H1 (cell line): ENCODE measurements around the gene MAP7. TPM values are rescaled to one million over a fixed set of nuclear protein-coding genes. Genes with fewer than 3 reads are reported as not detected.
A peak's percentile ranks its signal among the peaks of the same experiment; 100 is the strongest.

ENCODE experiments used
- CTCF ChIA-PET: fragments of 300-600 bp; sonication (Branson Sonifier 250); formaldehyde crosslinking; loops from one replicate; lab custom pipeline; 2021; ENCODE audit not compliant: partially characterized antibody; lab: Charles Lee
- POLR2A ChIA-PET: fragments of 300-600 bp; sonication (Branson Sonifier 250); formaldehyde crosslinking; loops from one replicate; lab custom pipeline; 2021; ENCODE audit warnings: inconsistent platforms; ENCODE audit not compliant: partially characterized antibody; lab: Charles Lee
- DNase-seq, 2 experiments: peaks; one replicate each; pipeline versions ENCODE4 v3.0.0 to v3.0.0-alpha.2; 2010 to 2022; ENCODE audit warnings: low spot score in 2 of 2, low read depth in 1 of 2, mixed read lengths in 1 of 2
- FAIRE-seq: peaks from 2 replicates; lab custom pipeline; 2011; peaks lifted over from hg19 to GRCh38; lab: Jason Lieb, UNC
- H2AFZ ChIP-seq: 2 replicates; pipeline ENCODE4 v1.8.1; 2012; ENCODE audit warnings: low read length, inconsistent platforms
- H2AK5ac ChIP-seq: 2 replicates; pipeline ENCODE4 v1.6.1; 2013; ENCODE audit warnings: low read depth, low read length
- H2BK120ac ChIP-seq: replicated peaks from 2 replicates; pipeline ENCODE3; 2013; ENCODE audit warnings: low read depth, low read length, inconsistent platforms
- H2BK12ac ChIP-seq: 2 replicates; pipeline ENCODE4 v1.6.1; 2013; ENCODE audit warnings: low read depth, low read length
- H2BK15ac ChIP-seq: 2 replicates; pipeline ENCODE4 v1.6.1; 2013; ENCODE audit warnings: low read length
- H2BK20ac ChIP-seq: 2 replicates; pipeline ENCODE4 v1.6.1; 2013; ENCODE audit warnings: low read length
- H2BK5ac ChIP-seq: 2 replicates; pipeline ENCODE4 v1.6.1; 2013; ENCODE audit warnings: low read depth, low read length
- H3K14ac ChIP-seq: 2 replicates; pipeline ENCODE4 v1.6.1; 2013; ENCODE audit warnings: inconsistent platforms; ENCODE audit not compliant: insufficient read length
- H3K18ac ChIP-seq: 2 replicates; pipeline ENCODE4 v1.6.1; 2013; ENCODE audit warnings: low read length; ENCODE audit errors: extremely low read depth
- H3K23ac ChIP-seq: 2 replicates; pipeline ENCODE4 v1.6.1; 2013; ENCODE audit warnings: inconsistent platforms; ENCODE audit not compliant: insufficient read length
- H3K23me2 ChIP-seq: 2 replicates; pipeline ENCODE4 v1.6.1; 2013; ENCODE audit warnings: low read depth, low read length
- H3K27ac ChIP-seq: 2 replicates; pipeline ENCODE4 v1.6.1; 2011; ENCODE audit warnings: low read depth, low read length, inconsistent platforms
- H3K27me3 ChIP-seq, 4 experiments: replicated peaks in 1 of 4; 1 replicate in 1 of 4; 2 replicates in 3 of 4; pipeline versions ENCODE4 v1.6.1 to v1.8.1; 2011 to 2013; ENCODE audit warnings: low read length in 3 of 4, mild to moderate bottlenecking in 3 of 4, inconsistent platforms in 2 of 4, mixed read lengths in 2 of 4, moderate library complexity in 1 of 4; ENCODE audit not compliant: control insufficient read depth in 3 of 4, insufficient read depth in 3 of 4; ENCODE audit errors: extremely low read depth in 1 of 4
- H3K36me3 ChIP-seq, 4 experiments: 2 replicates each; pipeline versions ENCODE4 v1.6.1 to v1.8.1; 2011 to 2013; ENCODE audit warnings: mild to moderate bottlenecking in 4 of 4, low read length in 3 of 4, moderate library complexity in 2 of 4, control low read depth in 1 of 4, inconsistent platforms in 1 of 4; ENCODE audit not compliant: insufficient read depth in 4 of 4, control insufficient read depth in 2 of 4
- H3K4ac ChIP-seq: replicated peaks from 2 replicates; pipeline ENCODE3; 2013; ENCODE audit warnings: low read length, low read depth, mixed read lengths, inconsistent platforms; ENCODE audit not compliant: insufficient read length
- H3K4me1 ChIP-seq, 4 experiments: replicated peaks in 1 of 4; 1 replicate in 1 of 4; 2 replicates in 3 of 4; pipeline versions ENCODE4 v1.6.1 to v1.8.1; 2011 to 2013; ENCODE audit warnings: low read length in 3 of 4, inconsistent platforms in 2 of 4, mixed read lengths in 1 of 4; ENCODE audit not compliant: insufficient read depth in 4 of 4, control insufficient read depth in 3 of 4
- H3K4me2 ChIP-seq, 2 experiments: 2 replicates each; pipeline versions ENCODE4 v1.6.1 to v1.8.1; 2011 to 2013; ENCODE audit warnings: low read depth in 2 of 2, low read length in 2 of 2, control low read depth in 1 of 2, inconsistent platforms in 1 of 2, mild to moderate bottlenecking in 1 of 2; ENCODE audit not compliant: insufficient read depth in 1 of 2
- H3K4me3 ChIP-seq, 4 experiments: fragments of 200-600, 300-600 bp in 1 of 4; sonication (generic), shearing (Covaris generic), sonication (Bioruptor Twin) in 1 of 4; 2 replicates each; pipeline versions ENCODE4 v1.5.1 to v1.8.1; 2011 to 2016; ENCODE audit warnings: low read length in 4 of 4, low read depth in 3 of 4, control low read depth in 2 of 4, inconsistent platforms in 2 of 4, mild to moderate bottlenecking in 2 of 4, mixed read lengths in 1 of 4, moderate library complexity in 1 of 4; ENCODE audit not compliant: insufficient read depth in 2 of 4; ENCODE audit errors: extremely low read depth in 1 of 4
- H3K56ac ChIP-seq: replicated peaks from 2 replicates; pipeline ENCODE3; 2013; ENCODE audit warnings: low read depth, mild to moderate bottlenecking, mixed read lengths, low read length, inconsistent platforms; ENCODE audit not compliant: insufficient read length
- H3K79me1 ChIP-seq: 2 replicates; pipeline ENCODE4 v1.6.1; 2013; ENCODE audit warnings: low read depth, low read length, control low read depth
- H3K79me2 ChIP-seq, 2 experiments: 2 replicates each; pipeline versions ENCODE4 v1.6.1 to v1.8.1; 2012 to 2013; ENCODE audit warnings: low read length in 2 of 2, mild to moderate bottlenecking in 2 of 2, inconsistent platforms in 1 of 2; ENCODE audit not compliant: insufficient read depth in 2 of 2, control insufficient read depth in 1 of 2
- H3K9ac ChIP-seq, 4 experiments: replicated peaks in 1 of 4; 1 replicate in 1 of 4; 2 replicates in 3 of 4; pipeline versions ENCODE4 v1.6.1 to v1.8.1; 2011 to 2013; ENCODE audit warnings: low read depth in 3 of 4, low read length in 3 of 4, control low read depth in 2 of 4, mild to moderate bottlenecking in 2 of 4, moderate library complexity in 2 of 4, inconsistent platforms in 1 of 4; ENCODE audit errors: extremely low read depth in 1 of 4
- H3K9me3 ChIP-seq, 2 experiments: 2 replicates each; pipeline versions ENCODE4 v1.6.1 to v1.8.1; 2012 to 2013; ENCODE audit warnings: mild to moderate bottlenecking in 2 of 2, moderate library complexity in 2 of 2, control low read depth in 1 of 2, inconsistent platforms in 1 of 2, low read depth in 1 of 2, low read length in 1 of 2, mixed read lengths in 1 of 2; ENCODE audit not compliant: insufficient read depth in 2 of 2
- H4K20me1 ChIP-seq, 2 experiments: replicated peaks in 1 of 2; 2 replicates each; pipeline versions ENCODE3 to v1.8.1; 2011 to 2013; ENCODE audit warnings: inconsistent platforms in 2 of 2, low read length in 2 of 2, mild to moderate bottlenecking in 1 of 2; ENCODE audit not compliant: insufficient read depth in 2 of 2, control insufficient read depth in 1 of 2
- H4K5ac ChIP-seq: 2 replicates; pipeline ENCODE4 v1.6.1; 2013; ENCODE audit warnings: low read length, low read depth, mixed read lengths, inconsistent platforms; ENCODE audit not compliant: insufficient read length
- H4K8ac ChIP-seq: 2 replicates; pipeline ENCODE4 v1.8.0; 2013; ENCODE audit warnings: mild to moderate bottlenecking, moderate library complexity, low read length, inconsistent platforms; ENCODE audit not compliant: insufficient read depth; ENCODE audit errors: extremely low read depth
- H4K91ac ChIP-seq: replicated peaks from 2 replicates; pipeline ENCODE3; 2013; ENCODE audit warnings: low read length, mixed read lengths, inconsistent platforms; ENCODE audit not compliant: insufficient read length
- BCL11A ChIP-seq, 2 experiments: IDR thresholded peaks; one replicate each; pipeline ENCODE4 v1.6.1; 2011; ENCODE audit warnings: low read depth in 2 of 2, low read length in 2 of 2, mild to moderate bottlenecking in 2 of 2
- CBX5 ChIP-seq: fragments of 300-800, 300-1000 bp; sonication (generic); IDR thresholded peaks from 2 replicates; pipeline ENCODE4 v1.7.1; 2016; ENCODE audit warnings: antibody characterized with exemption, low read length, low read depth
- JUN ChIP-seq: IDR thresholded peaks from 2 replicates; pipeline ENCODE4 v1.6.1; 2011; ENCODE audit warnings: low read depth, mild to moderate bottlenecking, improper control_type of control experiment, low read length
- RXRA ChIP-seq: IDR thresholded peaks from 2 replicates; pipeline ENCODE4 v1.6.1; 2011; ENCODE audit warnings: low read depth, mild to moderate bottlenecking, low read length, moderate library complexity; ENCODE audit not compliant: insufficient read depth
- WGBS, 2 experiments: shearing (Covaris generic) in 1 of 2; methylation state at CpG; one replicate each; pipeline versions ENCODE4 v1.1.6 to v1.1.7; 2013 to 2015; ENCODE audit warnings: low lambda C conversion rate in 2 of 2, mixed read lengths in 2 of 2, inconsistent platforms in 1 of 2, low coverage in 1 of 2, missing lambda C conversion rate in 1 of 2; ENCODE audit not compliant: insufficient replicate concordance in 2 of 2, insufficient coverage in 1 of 2, insufficient read length in 1 of 2; ENCODE audit errors: extremely low coverage in 1 of 2, missing lambda C conversion rate in 1 of 2; 5-methylcytosine and 5-hydroxymethylcytosine counted together
- polyA plus RNA-seq, 7 experiments: library from polyadenylated mRNA; depleted of rRNA in 3 of 7; stranded (reverse) in 5 of 7; unstranded in 2 of 7; fragments of >200 nt in 5 of 7; fragments of 200-250 nt in 2 of 7; gene quantifications; 1 replicate in 5 of 7; 2 replicates in 1 of 7; 4 replicates in 1 of 7; pipeline versions ENCODE4 v1.2.1 to v1.2.3, GENCODE V29; 2011 to 2013; ENCODE audit warnings: missing spikeins in 2 of 7, mixed read lengths in 2 of 7
- total RNA-seq: library from RNA; stranded (reverse); fragmentation: NEBNext Ultra II Directional; extraction: Animal tissue kit (Norgen Biotek cat#: 25700); gene quantifications from 2 replicates; pipeline ENCODE4 v1.2.1, GENCODE V29; 2021

MAP7 gene
- total and polyA plus RNA-seq, 2 of the 8 experiments (the other 6 are each of a cell fraction or from before 2014, with no cell fraction given) = 13.5 to 66.9 TPM

GRCh38 chr6:136510299-136510698, 39.9 kb downstream of the MAP7 start:
- 86% methylated on average over 5 of the region's 5 CpGs; no CpG with 5 or more reads in 1 of the 2 experiments for WGBS, 2 experiments
- Histone ChIP-seq H3K23ac (no peak overlapping the region), H3K9me3 (no peaks in the 10 kb centered on the region), H4K5ac (no peak overlapping the region), H3K9ac (no peak overlapping the region), H3K4ac (no peak overlapping the region), H3K36me3 (no peaks in the 10 kb centered on the region; a peak in 1 of 8 replicates), H3K27ac (no peak overlapping the region), H3K4me2 (no peak overlapping the region), H3K14ac (no peak overlapping the region), H3K23me2 (no peaks in the 10 kb centered on the region), H2BK20ac (no peak overlapping the region), H2BK15ac (no peak overlapping the region), H3K27me3 (no peaks in the 10 kb centered on the region), H2BK120ac (no peak overlapping the region)
- POLR2A ChIA-PET = interaction anchor here (0.7 to 2.2 kb wide), 2 partner anchors 42 to 220 kb away, joined by 3 to 4 read pairs; partner anchors contain the start of gene BCLAF1
- TF ChIP-seq BCL11A (IDR thresholded peaks at IDR 0.05; ENCODE audit: low read depth in 2 of 2, low read length in 2 of 2) = no peak
- no peak for TF ChIP-seq CBX5
- no peak for TF ChIP-seq JUN
- TF ChIP-seq RXRA = no peak
- TF ChIP-seq, all 59 proteins: peak for 0
- no peaks in the 10 kb centered on the region; the same call in 1 of the 2 replicates for H3K79me1 ChIP-seq
- CTCF ChIA-PET = interaction anchor here (0.9 to 2.1 kb wide), 2 partner anchors 16 to 30 kb away, joined by 4 to 10 read pairs; no protein-coding TSS in a partner anchor
- DNase-seq (peak in 1 of 2 experiments; percentile 28), FAIRE-seq (no peak)
- no peak overlapping the region for H4K91ac ChIP-seq
- H3K18ac ChIP-seq = no peak overlapping the region
- no peak overlapping the region for H2BK12ac ChIP-seq
- peaks cover 0 to 13% (median 4%) of the 10 kb centered on the region in 4 experiments; a peak in 3 of 7 replicates for H3K4me1 ChIP-seq
- H2AFZ ChIP-seq = no peak overlapping the region
- H4K8ac ChIP-seq = no peak overlapping the region
- no peak overlapping the region for H2AK5ac ChIP-seq
- no peak overlapping the region for H2BK5ac ChIP-seq
- H3K79me2 ChIP-seq = peaks cover 0 to 92% of the 10 kb centered on the region in 2 experiments; a peak in 3 of 4 replicates
- no peak overlapping the region for H3K56ac ChIP-seq
- H4K20me1 ChIP-seq = peaks cover 0 to under 1% of the 10 kb centered on the region in 2 experiments
- no peak overlapping the region for H3K4me3 ChIP-seq
